ENCODE results near the gene INAFM2.

INAFM2 gene

GRCh38 chr15:40365624-40366456 lies 42.3 kb downstream of the INAFM2 start:
- no peak for DNase-seq

- no peak for DNase-seq
Observed at GRCh38 chr15:40366457-40367370, 43.2 kb downstream of the INAFM2 start.

GRCh38 chr15:40367371-40367685 lies 43.8 kb downstream of the INAFM2 start:
- DNase-seq: no peak

GRCh38 chr15:40367686-40368611 lies 44.5 kb downstream of the INAFM2 start:
- DNase-seq: peak; percentile 93

- DNase-seq: no peak
Observed at GRCh38 chr15:40368719-40369473, 45.4 kb downstream of the INAFM2 start.

- DNase-seq: no peak
Observed at GRCh38 chr15:40369474-40369869, 46.0 kb downstream of the INAFM2 start.

- no peak for DNase-seq
Observed at GRCh38 chr15:40369971-40370370, 46.5 kb downstream of the INAFM2 start.

GRCh38 chr15:40372981-40373380 lies 49.5 kb downstream of the INAFM2 start:
- no peak for DNase-seq

All from OCI-M1 (cell line).